ENCODE results near the gene PIR. TPM values are rescaled to one million over a fixed set of nuclear protein-coding genes. Genes with fewer than 3 reads are reported as not detected.

The PIR gene
- total RNA-seq, 1 experiment from 2014 or later = 55.5 TPM

DNA sequence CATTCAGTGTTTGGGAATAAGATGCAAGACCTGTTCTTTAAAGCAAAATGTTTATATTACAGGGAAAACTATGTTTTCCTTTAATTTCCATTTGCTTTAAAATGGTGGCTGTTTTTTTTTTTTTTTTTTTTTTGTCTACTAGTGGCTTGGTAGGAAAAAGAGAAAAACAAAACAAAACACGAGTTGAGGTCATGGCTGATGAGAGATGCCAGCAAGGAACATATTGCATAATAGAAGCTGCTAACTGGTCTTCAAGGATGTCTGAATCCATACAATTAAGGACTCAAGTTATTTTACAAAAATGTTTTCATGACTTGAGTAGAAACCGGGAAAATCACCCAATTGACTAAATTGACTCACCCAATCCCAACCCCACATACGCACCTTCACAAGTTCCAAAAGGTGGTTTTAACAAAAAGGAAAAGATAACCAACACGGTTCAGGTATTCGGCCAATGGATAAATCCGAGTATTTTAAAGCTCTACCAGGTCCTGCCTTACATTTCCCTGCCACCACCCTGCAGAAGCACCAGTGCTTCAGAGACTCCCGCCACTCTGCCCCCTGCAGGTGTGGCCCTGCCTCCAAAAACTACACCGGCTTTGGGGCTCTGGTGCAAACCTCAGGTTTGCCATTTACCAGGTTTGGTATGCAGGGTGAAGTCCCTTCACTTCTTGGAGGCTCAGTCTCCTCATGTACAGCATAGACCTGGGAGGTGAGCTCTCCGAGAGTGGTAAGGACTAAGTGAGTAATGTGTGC lies 27.1 kb downstream of the PIR start:
- no peak overlapping the region for H3K4me3 ChIP-seq (ENCODE audit: insufficient read depth, low read depth, low read length)
- peak; percentile 65 for DNase-seq
- H3K36me3 ChIP-seq (replicated peaks; ENCODE audit: control insufficient read depth, insufficient read depth, low read length) = no peaks in the 10 kb centered on the region
- no peaks in the 10 kb centered on the region for H3K27me3 ChIP-seq (ENCODE audit: control insufficient read depth, insufficient read depth, low read length)

DNA sequence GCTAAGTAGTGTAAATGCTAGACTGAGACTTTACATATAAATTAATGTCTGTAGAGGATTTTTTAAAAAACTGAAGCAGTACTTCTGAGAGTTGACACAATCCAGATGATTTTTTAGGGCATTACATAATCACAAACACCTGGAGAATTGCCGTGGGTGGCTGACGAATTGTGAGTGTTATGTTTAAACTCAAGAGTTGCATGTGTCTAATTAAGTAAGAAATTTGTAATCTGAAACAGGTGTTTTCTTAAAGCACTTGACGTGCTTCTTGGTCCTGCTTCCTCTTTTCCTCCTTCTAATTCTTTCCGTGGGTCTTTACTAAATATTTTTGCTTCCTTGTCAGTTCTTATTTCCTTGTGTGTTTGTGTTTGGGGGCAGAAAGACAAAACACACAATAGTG lies 27.8 kb downstream of the PIR start:
- no peak for DNase-seq

DNA sequence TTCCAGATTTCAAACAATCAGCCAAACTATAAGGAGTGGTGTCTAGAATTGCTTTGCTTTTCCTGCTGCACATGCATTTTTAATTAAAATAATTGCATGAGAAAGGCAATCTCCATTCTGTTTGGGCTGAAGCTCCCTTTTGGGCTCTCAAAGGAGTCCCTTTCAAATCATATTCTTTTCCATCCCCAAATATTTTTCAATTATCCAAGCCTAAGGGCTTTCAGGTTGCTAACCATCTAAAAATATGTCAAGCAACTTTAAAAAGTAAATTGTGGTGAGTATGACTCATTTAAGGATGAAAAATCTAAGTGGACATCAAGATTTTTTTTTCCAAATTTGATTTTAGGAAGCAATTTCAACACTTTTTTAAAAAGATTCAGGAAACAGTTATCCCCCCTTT lies 28.4 kb downstream of the PIR start:
- Histone ChIP-seq H3K4me3 (ENCODE audit: insufficient read depth, low read depth, low read length) (no peak overlapping the region), H3K27me3 (ENCODE audit: control insufficient read depth, insufficient read depth, low read length) (no peaks in the 10 kb centered on the region), H3K36me3 (replicated peaks; ENCODE audit: control insufficient read depth, insufficient read depth, low read length) (no peaks in the 10 kb centered on the region)
- no peak for DNase-seq

More for the DNA sequence above, 27.8 kb downstream of the PIR start:
- Histone ChIP-seq H3K27me3 (ENCODE audit: control insufficient read depth, insufficient read depth, low read length) (no peaks in the 10 kb centered on the region), H3K36me3 (replicated peaks; ENCODE audit: control insufficient read depth, insufficient read depth, low read length) (no peaks in the 10 kb centered on the region), H3K4me3 (ENCODE audit: insufficient read depth, low read depth, low read length) (no peak overlapping the region)

DNA sequence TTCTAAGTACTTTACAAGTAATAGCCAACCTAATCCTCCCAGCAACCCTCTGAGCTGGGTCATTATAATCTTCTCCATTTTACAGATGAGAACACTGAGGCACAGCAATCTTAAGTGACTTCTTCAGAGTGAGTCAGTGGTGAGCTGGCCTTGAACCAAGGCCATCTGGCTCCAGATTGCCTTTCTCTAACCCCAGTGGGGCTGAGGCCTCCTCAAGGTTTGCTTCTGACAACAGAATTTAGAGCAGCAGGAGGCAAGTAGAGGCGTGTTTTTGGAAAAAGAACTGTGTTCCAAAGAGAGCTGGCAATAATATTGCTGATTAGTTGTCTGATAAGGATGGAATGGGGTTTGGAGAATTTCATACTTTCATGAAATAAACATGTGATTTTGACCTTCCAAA lies 41.2 kb downstream of the PIR start:
- DNase-seq = no peak
- H3K4me3 ChIP-seq (ENCODE audit: insufficient read depth, low read depth, low read length) = no peak overlapping the region
- H3K27me3 ChIP-seq (ENCODE audit: control insufficient read depth, insufficient read depth, low read length) = no peaks in the 10 kb centered on the region
- no peaks in the 10 kb centered on the region; the same call in none of the 2 replicates for H3K36me3 ChIP-seq (replicated peaks; ENCODE audit: control insufficient read depth, insufficient read depth, low read length)

DNA sequence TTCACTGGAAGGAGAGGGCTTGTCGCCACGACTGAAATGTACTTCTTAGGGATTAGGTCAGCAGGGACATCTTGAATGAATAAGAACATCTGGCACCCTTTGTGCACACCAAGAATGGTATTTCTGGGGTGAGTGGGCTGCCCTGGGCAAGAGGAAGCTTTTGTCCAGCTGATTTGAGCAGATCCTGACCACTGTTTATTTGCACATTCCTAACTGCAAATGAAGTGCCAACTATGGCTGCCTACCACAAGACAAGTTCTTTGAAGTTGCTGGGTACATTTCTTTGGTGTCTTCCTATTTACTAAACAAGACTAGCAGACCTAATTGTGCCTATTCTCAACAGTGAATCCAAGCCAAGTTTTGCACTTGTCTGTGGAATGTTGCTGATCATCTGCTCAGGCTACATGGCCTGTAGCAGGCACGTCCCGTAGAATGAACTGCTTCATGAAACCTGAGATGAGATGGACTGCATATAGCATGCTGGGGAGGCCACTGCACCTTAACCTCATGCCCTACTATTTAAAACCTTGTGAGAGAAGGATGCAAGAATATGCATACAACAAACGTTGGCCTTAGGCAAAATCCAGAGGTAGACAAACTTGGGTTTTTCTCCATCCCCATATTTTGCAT lies 45.0 kb downstream of the PIR start:
- Histone ChIP-seq H3K36me3 (replicated peaks; ENCODE audit: control insufficient read depth, insufficient read depth, low read length) (no peaks in the 10 kb centered on the region), H3K27me3 (ENCODE audit: control insufficient read depth, insufficient read depth, low read length) (no peaks in the 10 kb centered on the region), H3K4me3 (ENCODE audit: insufficient read depth, low read depth, low read length) (no peak overlapping the region)
- DNase-seq = no peak

DNA sequence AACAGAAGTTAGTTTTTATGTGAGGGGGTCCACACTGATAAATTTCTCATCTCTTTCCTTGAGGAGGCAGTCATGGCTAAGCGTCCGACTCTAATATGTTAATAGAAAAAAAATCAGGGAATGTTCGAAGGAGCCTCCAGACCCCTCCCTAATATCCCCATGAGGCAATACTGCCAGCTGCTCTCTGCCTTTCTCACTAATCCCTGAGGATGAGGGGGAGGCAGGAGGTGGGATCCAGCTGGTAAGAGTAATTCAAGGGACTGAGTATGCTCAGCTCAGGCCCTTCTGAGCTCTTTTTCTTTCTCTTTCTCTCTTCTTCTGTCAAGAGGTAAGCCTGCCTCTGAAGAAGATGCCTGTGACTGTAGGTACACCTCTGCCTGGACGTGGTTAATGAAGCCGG lies 51.7 kb downstream of the PIR start:
- H3K36me3 ChIP-seq (replicated peaks; ENCODE audit: control insufficient read depth, insufficient read depth, low read length) = no peaks in the 10 kb centered on the region
- DNase-seq = peak; percentile 37
- no peak overlapping the region for H3K4me3 ChIP-seq (ENCODE audit: insufficient read depth, low read depth, low read length)
- no peaks in the 10 kb centered on the region for H3K27me3 ChIP-seq (ENCODE audit: control insufficient read depth, insufficient read depth, low read length)

DNA sequence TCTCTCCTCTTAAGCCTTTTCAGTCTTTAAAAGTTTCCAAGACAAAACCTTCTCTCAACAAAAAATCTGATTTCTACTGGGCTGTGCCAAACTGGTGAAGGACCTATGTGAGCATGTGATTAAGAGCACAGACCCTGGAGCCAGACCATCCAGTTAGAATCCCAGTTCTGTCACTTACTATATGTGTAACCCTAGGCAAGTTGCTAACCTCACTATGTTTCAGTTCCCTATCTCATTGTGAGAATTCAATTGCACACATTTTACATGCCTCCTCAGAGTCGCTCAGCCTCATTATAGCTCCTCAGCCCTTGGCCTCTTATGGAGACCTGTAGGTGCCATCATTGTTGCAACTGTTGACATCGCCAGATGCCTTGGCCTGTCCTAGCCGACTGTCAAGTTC lies 54.8 kb downstream of the PIR start:
- DNase-seq = no peak
- no peak overlapping the region for H3K4me3 ChIP-seq (ENCODE audit: insufficient read depth, low read depth, low read length)
- no peaks in the 10 kb centered on the region for H3K27me3 ChIP-seq (ENCODE audit: control insufficient read depth, insufficient read depth, low read length)
- H3K36me3 ChIP-seq (replicated peaks; ENCODE audit: control insufficient read depth, insufficient read depth, low read length) = no peaks in the 10 kb centered on the region

DNA sequence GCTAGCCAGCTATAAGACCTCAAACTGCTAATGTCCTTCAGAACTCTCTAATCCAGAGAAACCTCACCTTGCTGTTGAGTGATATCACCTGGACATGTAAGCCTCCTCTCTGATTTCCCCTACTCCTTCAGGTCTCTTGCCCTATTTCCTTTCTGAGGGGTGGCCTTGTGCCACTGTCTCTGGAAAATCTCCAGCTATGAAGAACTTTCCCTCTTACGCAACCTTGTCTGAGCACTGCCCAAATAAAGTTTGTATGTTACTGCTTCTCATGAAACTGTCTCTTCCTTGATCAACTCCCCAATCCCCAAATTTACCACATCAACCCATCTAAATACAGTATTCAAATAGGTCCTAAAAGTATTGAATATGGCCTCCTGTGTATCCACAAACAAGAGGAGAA lies 55.4 kb downstream of the PIR start:
- Histone ChIP-seq H3K4me3 (ENCODE audit: insufficient read depth, low read depth, low read length) (no peak overlapping the region), H3K36me3 (replicated peaks; ENCODE audit: control insufficient read depth, insufficient read depth, low read length) (no peaks in the 10 kb centered on the region), H3K27me3 (ENCODE audit: control insufficient read depth, insufficient read depth, low read length) (no peaks in the 10 kb centered on the region)
- DNase-seq = no peak

DNA sequence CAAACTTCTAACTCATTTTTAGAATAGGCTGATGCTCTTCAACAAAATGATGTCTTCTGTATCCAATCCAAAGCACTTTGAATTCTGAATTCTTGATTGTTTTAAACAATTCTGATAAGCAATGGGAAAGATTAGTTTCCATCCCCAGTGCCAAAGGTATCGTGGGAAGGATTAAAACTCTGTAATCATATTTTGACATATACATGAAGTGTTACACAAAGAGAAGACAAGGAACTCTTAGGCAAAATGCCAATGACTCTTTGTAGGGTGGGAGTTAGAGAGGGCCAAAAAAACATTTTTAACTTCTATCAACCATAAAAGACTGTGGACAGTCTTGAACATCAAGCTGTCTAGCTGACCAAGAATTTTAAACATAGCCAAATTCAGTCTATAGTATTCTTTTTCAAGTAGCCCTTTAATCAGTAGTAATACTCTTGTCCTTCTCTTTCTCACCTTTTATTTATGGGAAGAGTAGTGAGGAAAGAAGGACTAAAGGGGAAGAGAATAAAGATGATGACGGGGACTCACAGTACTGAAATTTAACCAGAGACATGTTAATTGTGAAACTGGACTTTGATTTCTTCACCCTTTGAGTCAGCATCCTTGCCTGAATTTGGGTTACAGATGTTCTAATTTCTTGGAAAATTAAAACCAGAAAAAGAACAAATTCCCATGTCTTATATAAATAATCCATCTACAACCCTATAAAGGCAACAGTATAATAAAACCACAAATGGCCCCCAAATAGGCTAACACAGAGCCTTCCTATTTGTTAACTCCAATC lies 57.1 kb downstream of the PIR start:
- no peaks in the 10 kb centered on the region for H3K27me3 ChIP-seq (ENCODE audit: control insufficient read depth, insufficient read depth, low read length)
- H3K36me3 ChIP-seq (replicated peaks; ENCODE audit: control insufficient read depth, insufficient read depth, low read length) = no peaks in the 10 kb centered on the region
- DNase-seq = no peak
- H3K4me3 ChIP-seq (ENCODE audit: insufficient read depth, low read depth, low read length) = no peak overlapping the region

DNA sequence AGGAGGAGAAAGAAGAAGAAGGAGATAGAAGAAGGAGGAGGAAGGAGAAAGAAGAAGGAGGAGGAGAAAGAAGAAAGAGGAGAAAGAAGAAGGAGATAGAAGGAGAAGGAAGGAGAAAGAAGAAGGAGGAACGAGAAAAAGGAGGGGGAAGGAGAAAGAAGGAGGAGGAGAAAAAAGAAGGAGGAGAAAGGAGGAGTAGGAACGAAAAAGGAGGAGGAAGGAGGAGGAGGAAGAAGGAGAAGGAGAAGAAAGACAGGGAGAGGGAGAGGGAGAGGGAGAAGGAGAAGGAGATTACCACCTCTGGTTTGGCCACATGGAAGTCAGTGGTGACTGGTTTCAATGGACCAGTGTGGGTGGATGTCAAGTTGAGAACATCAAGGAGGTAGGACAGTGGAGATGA lies 58.9 kb downstream of the PIR start:
- DNase-seq = no peak
- Histone ChIP-seq H3K36me3 (replicated peaks; ENCODE audit: control insufficient read depth, insufficient read depth, low read length) (no peaks in the 10 kb centered on the region), H3K4me3 (ENCODE audit: insufficient read depth, low read depth, low read length) (no peak overlapping the region), H3K27me3 (ENCODE audit: control insufficient read depth, insufficient read depth, low read length) (no peaks in the 10 kb centered on the region)

DNA sequence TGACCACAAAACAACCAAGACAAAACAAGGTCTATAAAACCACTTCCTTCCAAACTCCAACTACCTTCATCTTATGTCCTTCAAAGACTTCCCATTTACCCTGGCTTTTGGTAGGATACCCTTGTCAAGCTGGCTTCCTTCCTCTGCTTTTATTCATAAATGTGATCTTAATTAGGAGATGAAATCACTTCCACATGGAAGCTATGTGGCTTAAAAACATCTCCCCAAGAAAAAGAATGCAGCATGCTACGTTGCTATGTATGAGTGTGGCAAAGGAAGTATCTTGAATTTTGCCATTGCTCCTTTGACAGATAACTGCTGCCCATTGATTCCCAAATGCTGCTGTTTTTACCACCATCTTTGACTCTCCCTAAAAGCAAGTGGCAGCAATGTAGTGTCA lies 62.5 kb downstream of the PIR start:
- Histone ChIP-seq H3K27me3 (ENCODE audit: control insufficient read depth, insufficient read depth, low read length) (no peaks in the 10 kb centered on the region), H3K36me3 (replicated peaks; ENCODE audit: control insufficient read depth, insufficient read depth, low read length) (no peaks in the 10 kb centered on the region), H3K4me3 (ENCODE audit: insufficient read depth, low read depth, low read length) (no peak overlapping the region)
- DNase-seq = no peak

DNA sequence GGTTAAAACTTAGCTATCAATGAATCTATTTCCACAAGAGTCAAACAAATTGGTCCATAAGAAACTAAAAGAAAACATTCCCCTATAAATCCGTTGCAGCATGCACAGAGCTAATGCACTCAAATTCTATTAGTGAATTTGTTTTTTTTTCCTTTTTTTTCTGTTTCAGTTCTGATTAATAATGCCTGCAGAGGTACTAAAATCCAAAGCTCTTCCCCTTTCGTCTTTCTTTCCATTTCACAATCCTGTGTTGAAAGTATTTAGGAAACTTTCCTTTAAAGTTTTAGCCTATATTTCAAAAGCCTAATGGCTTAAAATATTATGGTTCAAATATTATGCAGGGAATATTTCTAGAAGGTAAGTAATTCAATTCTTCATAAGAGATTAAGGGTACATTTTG lies 63.1 kb downstream of the PIR start:
- Histone ChIP-seq H3K36me3 (replicated peaks; ENCODE audit: control insufficient read depth, insufficient read depth, low read length) (no peaks in the 10 kb centered on the region), H3K4me3 (ENCODE audit: insufficient read depth, low read depth, low read length) (no peak overlapping the region), H3K27me3 (ENCODE audit: control insufficient read depth, insufficient read depth, low read length) (no peaks in the 10 kb centered on the region)
- no peak for DNase-seq

DNA sequence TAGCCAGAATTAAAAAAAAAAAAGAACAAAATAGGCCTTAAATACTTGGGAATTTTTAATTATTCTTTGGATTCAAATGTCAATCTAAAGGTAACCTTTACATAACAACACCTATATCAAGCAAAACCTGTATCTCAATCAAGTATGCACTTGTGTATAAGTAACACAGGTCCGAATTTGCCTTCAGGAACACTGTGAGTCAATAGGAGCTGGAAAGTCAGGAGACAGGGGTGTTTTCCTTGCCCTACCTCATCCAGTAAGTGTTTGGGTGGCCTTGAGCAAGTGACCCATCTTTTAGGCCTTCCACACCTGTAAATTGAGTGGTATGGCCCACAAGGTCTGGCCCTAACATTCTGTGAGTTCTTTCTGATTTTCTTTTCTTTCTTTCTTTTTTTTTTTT lies 68.1 kb downstream of the PIR start:
- Histone ChIP-seq H3K27me3 (ENCODE audit: control insufficient read depth, insufficient read depth, low read length) (no peaks in the 10 kb centered on the region), H3K4me3 (ENCODE audit: insufficient read depth, low read depth, low read length) (no peak overlapping the region), H3K36me3 (replicated peaks; ENCODE audit: control insufficient read depth, insufficient read depth, low read length) (no peaks in the 10 kb centered on the region)
- DNase-seq = no peak

DNA sequence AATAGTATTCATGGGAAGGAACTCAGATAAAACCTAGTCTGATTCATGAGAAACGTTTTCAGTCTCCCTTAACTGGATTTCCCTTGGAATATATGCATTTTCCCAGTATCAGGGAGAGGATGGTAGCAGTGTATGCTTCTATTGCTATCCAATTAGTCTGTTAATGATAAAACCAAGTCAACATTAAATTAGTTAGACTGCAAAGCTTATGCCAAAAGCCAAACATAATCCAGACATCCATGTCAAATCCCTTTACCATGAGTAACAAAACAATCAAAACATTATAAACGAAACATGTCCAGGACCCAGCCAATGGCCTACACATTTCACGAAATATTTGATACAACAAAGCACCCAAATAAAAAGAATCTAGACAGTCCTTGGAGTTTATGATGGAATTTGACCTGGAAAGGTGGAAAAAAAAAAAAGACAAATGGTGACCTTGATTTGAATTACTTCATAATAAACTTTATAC lies 74.4 kb downstream of the PIR start:
- no peak for DNase-seq
- Histone ChIP-seq H3K36me3 (replicated peaks; ENCODE audit: control insufficient read depth, insufficient read depth, low read length) (no peaks in the 10 kb centered on the region), H3K27me3 (ENCODE audit: control insufficient read depth, insufficient read depth, low read length) (no peaks in the 10 kb centered on the region), H3K4me3 (ENCODE audit: insufficient read depth, low read depth, low read length) (no peak overlapping the region)

Data from H7 (cell line).